Upper lobe of left lung (tissue), 6 donors: ENCODE results near the gene USP17L30. TPM values are rescaled to one million over a fixed set of nuclear protein-coding genes. Genes with fewer than 3 reads are reported as not detected.
"Not testable (repeated sequence)": the region's sequence is repeated elsewhere in the genome, so short reads cannot be mapped to it uniquely, and the experiment has no call there.

ENCODE experiments used
- ATAC-seq, 2 donors: fragments of 200-7000 bp; cut with Tn5 transposase; one replicate each; pipeline ENCODE4 v1.9.1; 2022; ENCODE audit warnings: mild to moderate bottlenecking in 2 of 2, moderate library complexity in 2 of 2; ENCODE audit not compliant: low FRiP score in 2 of 2
- DNase-seq, 2 donors: peaks; one replicate each; pipeline ENCODE4 v3.0.0-alpha.2; 2019 to 2020
- H3K27ac ChIP-seq, 4 donors: fragments of 200-600 bp; sonication (generic); one replicate each; pipeline ENCODE4 v1.5.1; 2016 to 2019
- H3K27me3 ChIP-seq, 4 donors: fragments of 200-600 bp; sonication (generic); one replicate each; pipeline ENCODE4 v1.5.1; 2017 to 2019
- H3K36me3 ChIP-seq, 4 donors: fragments of 200-600 bp; sonication (generic); one replicate each; pipeline ENCODE4 v1.5.1; 2016 to 2019
- H3K4me1 ChIP-seq, 4 donors: fragments of 200-600 bp; sonication (generic); one replicate each; pipeline ENCODE4 v1.5.1; 2018 to 2019
- H3K4me3 ChIP-seq, 4 donors: fragments of 200-600 bp; sonication (generic); one replicate each; pipeline ENCODE4 v1.5.1; 2017 to 2019; ENCODE audit warnings: mild to moderate bottlenecking in 2 of 4, moderate library complexity in 1 of 4
- H3K9me3 ChIP-seq, 4 donors: fragments of 200-600 bp; sonication (generic); one replicate each; pipeline ENCODE4 v1.5.1; 2018 to 2019
- WGBS, 2 donors: methylation state at CpG; one replicate each; pipeline ENCODE4 v1.1.5; 2017 to 2018; 5-methylcytosine and 5-hydroxymethylcytosine counted together
- total RNA-seq, 6 donors: library from RNA; depleted of rRNA in 4 of 6; stranded (reverse); fragments of >200 nt in 4 of 6; gene quantifications; one replicate each; pipeline versions ENCODE4 v1.1.0 to v1.2.1, GENCODE V29; 2016 to 2021
- donor health status: DM: no; HTN: no; CAD: no; lungs with moderate emphysema.
- donor health status: DM: no; HTN: yes; CAD: no; lungs with severe emphysema.

USP17L30 gene
- total RNA-seq: not detected

GRCh38 chr4:9362829-9363228 is at the start of gene USP17L30:
TSS of gene USP17L30 (plus strand) at chr4:9363129. CDS start at chr4:9363129, 0 bp downstream.
- H3K27ac ChIP-seq, H3K36me3 ChIP-seq, DNase-seq, H3K9me3 ChIP-seq, ATAC-seq, H3K27me3 ChIP-seq, H3K4me1 ChIP-seq, H3K4me3 ChIP-seq: not testable (repeated sequence)
- no CpG with 5 or more reads among the region's 15 CpGs for WGBS, 2 donors

GRCh38 chr4:9324191-9324590 is 38.7 kb upstream of the USP17L30 start:
- not testable (repeated sequence) for DNase-seq

GRCh38 chr4:9324865-9325264 is 38.1 kb upstream of the USP17L30 start, which contains the start of gene USP17L24:
TSS of gene USP17L24 (plus strand) at chr4:9325165. CDS start at chr4:9325165, 0 bp downstream.
- not testable (repeated sequence) for H3K27ac ChIP-seq, H3K27me3 ChIP-seq

More at GRCh38 chr4:9324191-9324590, 38.7 kb upstream of the USP17L30 start:
- not testable (repeated sequence) for H3K4me1 ChIP-seq, H3K4me3 ChIP-seq, H3K36me3 ChIP-seq, H3K27me3 ChIP-seq, H3K27ac ChIP-seq, ATAC-seq, H3K9me3 ChIP-seq
- 88 to 89% methylated on average over 4 to 5 of the region's 13 CpGs for WGBS, 2 donors

GRCh38 chr4:9329611-9330010 is 33.3 kb upstream of the USP17L30 start, which contains the start of gene USP17L25:
TSS of gene USP17L25 (plus strand) at chr4:9329911. CDS start at chr4:9329911, 0 bp downstream.
- H3K4me3 ChIP-seq, H3K27me3 ChIP-seq, H3K4me1 ChIP-seq, DNase-seq, H3K27ac ChIP-seq, H3K36me3 ChIP-seq, ATAC-seq, H3K9me3 ChIP-seq: not testable (repeated sequence)
- no CpG with 5 or more reads among the region's 15 CpGs for WGBS, 2 donors

More at GRCh38 chr4:9324865-9325264, 38.1 kb upstream of the USP17L30 start, which contains the start of gene USP17L24:
- no CpG with 5 or more reads among the region's 15 CpGs for WGBS, 2 donors
- H3K9me3 ChIP-seq, H3K4me1 ChIP-seq, ATAC-seq, H3K4me3 ChIP-seq, H3K36me3 ChIP-seq, DNase-seq: not testable (repeated sequence)

GRCh38 chr4:9334358-9334757 is 28.6 kb upstream of the USP17L30 start, which contains the start of gene USP17L26:
TSS of gene USP17L26 (plus strand) at chr4:9334658. CDS start at chr4:9334658, 0 bp downstream.
- H3K27ac ChIP-seq, H3K4me3 ChIP-seq, H3K4me1 ChIP-seq, H3K36me3 ChIP-seq, H3K27me3 ChIP-seq, ATAC-seq, DNase-seq, H3K9me3 ChIP-seq: not testable (repeated sequence)
- no CpG with 5 or more reads among the region's 15 CpGs for WGBS, 2 donors

GRCh38 chr4:9339103-9339502 is 23.8 kb upstream of the USP17L30 start, which contains the start of gene USP17L5:
TSS of gene USP17L5 (plus strand) at chr4:9339403. CDS start at chr4:9339403, 0 bp downstream.
- H3K4me3 ChIP-seq: not testable (repeated sequence)

GRCh38 chr4:9343848-9344247 is 19.1 kb upstream of the USP17L30 start, which contains the start of gene USP17L27:
TSS of gene USP17L27 (plus strand) at chr4:9344148. CDS start at chr4:9344148, 0 bp downstream.
- not testable (repeated sequence) for H3K9me3 ChIP-seq, H3K27me3 ChIP-seq, ATAC-seq, DNase-seq, H3K4me1 ChIP-seq, H3K27ac ChIP-seq, H3K4me3 ChIP-seq, H3K36me3 ChIP-seq
- WGBS, 2 donors: no CpG with 5 or more reads among the region's 15 CpGs

More at GRCh38 chr4:9339103-9339502, 23.8 kb upstream of the USP17L30 start, which contains the start of gene USP17L5:
- H3K36me3 ChIP-seq, H3K4me1 ChIP-seq, H3K27me3 ChIP-seq, H3K9me3 ChIP-seq, H3K27ac ChIP-seq, ATAC-seq, DNase-seq: not testable (repeated sequence)
- WGBS, 2 donors: no CpG with 5 or more reads among the region's 15 CpGs

GRCh38 chr4:9348593-9348992 is 14.3 kb upstream of the USP17L30 start, which contains the start of gene USP17L28:
TSS of gene USP17L28 (plus strand) at chr4:9348893. CDS start at chr4:9348893, 0 bp downstream.
- no CpG with 5 or more reads among the region's 15 CpGs for WGBS, 2 donors
- H3K27me3 ChIP-seq, H3K27ac ChIP-seq, DNase-seq, H3K9me3 ChIP-seq, ATAC-seq, H3K36me3 ChIP-seq, H3K4me1 ChIP-seq, H3K4me3 ChIP-seq: not testable (repeated sequence)

GRCh38 chr4:9350866-9351265 is 12.1 kb upstream of the USP17L30 start:
- WGBS, 2 donors: no CpG with 5 or more reads among the region's 18 CpGs
- DNase-seq, ATAC-seq: not testable (repeated sequence)

GRCh38 chr4:9353338-9353737 is 9.6 kb upstream of the USP17L30 start, which contains the start of gene USP17L29:
TSS of gene USP17L29 (plus strand) at chr4:9353638. CDS start at chr4:9353638, 0 bp downstream.
- not testable (repeated sequence) for H3K27me3 ChIP-seq, H3K9me3 ChIP-seq, ATAC-seq, DNase-seq, H3K4me1 ChIP-seq, H3K4me3 ChIP-seq, H3K36me3 ChIP-seq, H3K27ac ChIP-seq
- no CpG with 5 or more reads among the region's 15 CpGs for WGBS, 2 donors

More at GRCh38 chr4:9350866-9351265, 12.1 kb upstream of the USP17L30 start:
- not testable (repeated sequence) for H3K36me3 ChIP-seq, H3K27me3 ChIP-seq, H3K27ac ChIP-seq, H3K4me1 ChIP-seq, H3K4me3 ChIP-seq, H3K9me3 ChIP-seq

- not testable (repeated sequence) for H3K4me3 ChIP-seq, DNase-seq, ATAC-seq, H3K36me3 ChIP-seq, H3K9me3 ChIP-seq, H3K27ac ChIP-seq, H3K4me1 ChIP-seq, H3K27me3 ChIP-seq
- 36 to 38% methylated on average over 1 of the region's 1 CpG for WGBS, 2 donors
Observed at GRCh38 chr4:9379881-9380280, 17.0 kb downstream of the USP17L30 start.
